Measurements from ENCODE around the gene BTN3A1.
A peak's percentile ranks its signal among the peaks of the same experiment; 100 is the strongest.
"Not testable (repeated sequence)": the region's sequence is repeated elsewhere in the genome, so short reads cannot be mapped to it uniquely, and the experiment has no call there.

BTN3A1 gene

DNA sequence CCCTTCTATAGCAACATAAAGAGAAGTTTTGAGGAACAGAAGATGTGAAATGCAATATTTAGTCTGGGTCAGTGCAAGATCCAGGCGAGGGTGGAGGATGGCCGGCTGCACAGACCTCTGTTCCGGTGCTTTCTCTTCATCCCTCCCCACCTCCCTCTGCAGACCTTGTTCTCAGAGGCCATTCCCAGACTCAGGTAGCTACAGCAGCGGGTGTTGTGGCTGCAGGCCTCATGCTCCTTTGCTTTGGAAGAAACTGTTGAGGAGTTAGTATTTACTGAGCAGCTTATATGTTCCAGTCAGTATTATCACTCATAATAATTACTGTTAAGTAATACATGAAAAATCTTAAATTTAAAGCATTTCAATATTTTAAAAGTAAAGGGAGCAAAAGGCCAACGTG is 39.9 kb downstream of the BTN3A1 start:
- no peak for DNase-seq (ENCODE audit: low read depth)

- DNase-seq (ENCODE audit: low read depth), result no peak
Measured at GRCh38 chr6:26445934-26446667, 44.0 kb downstream of the BTN3A1 start.

GRCh38 chr6:26447257-26447656 is 45.2 kb downstream of the BTN3A1 start:
- DNase-seq (ENCODE audit: low read depth), result no peak

GRCh38 chr6:26450240-26450639 is 48.2 kb downstream of the BTN3A1 start:
- DNase-seq (ENCODE audit: low read depth), result no peak

DNA sequence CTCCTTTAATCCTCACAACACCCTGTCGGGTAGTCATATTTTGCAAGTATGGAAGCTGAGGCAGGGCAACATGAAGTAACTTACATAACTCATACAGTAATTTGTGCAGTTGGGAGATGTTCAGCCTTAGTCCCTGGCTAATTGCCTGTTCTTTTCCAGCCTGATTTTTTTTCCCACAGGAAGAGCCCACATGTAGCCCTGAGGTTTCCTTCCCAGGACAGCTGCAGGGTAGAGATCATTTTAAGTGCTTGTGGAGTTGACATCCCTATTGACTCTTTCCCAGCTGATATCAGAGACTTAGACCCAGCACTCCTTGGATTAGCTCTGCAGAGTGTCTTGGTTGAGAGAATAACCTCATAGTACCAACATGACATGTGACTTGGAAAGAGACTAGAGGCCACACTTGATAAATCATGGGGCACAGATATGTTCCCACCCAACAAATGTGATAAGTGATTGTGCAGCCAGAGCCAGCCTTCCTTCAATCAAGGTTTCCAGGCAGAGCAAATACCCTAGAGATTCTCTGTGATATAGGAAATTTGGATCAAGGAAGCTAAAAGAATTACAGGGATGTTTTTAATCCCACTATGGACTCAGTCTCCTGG is 50.7 kb downstream of the BTN3A1 start:
- no peak for DNase-seq (ENCODE audit: low read depth)

GRCh38 chr6:26454631-26455030 is 52.6 kb downstream of the BTN3A1 start:
- DNase-seq (ENCODE audit: low read depth), result peak; percentile 51

DNA sequence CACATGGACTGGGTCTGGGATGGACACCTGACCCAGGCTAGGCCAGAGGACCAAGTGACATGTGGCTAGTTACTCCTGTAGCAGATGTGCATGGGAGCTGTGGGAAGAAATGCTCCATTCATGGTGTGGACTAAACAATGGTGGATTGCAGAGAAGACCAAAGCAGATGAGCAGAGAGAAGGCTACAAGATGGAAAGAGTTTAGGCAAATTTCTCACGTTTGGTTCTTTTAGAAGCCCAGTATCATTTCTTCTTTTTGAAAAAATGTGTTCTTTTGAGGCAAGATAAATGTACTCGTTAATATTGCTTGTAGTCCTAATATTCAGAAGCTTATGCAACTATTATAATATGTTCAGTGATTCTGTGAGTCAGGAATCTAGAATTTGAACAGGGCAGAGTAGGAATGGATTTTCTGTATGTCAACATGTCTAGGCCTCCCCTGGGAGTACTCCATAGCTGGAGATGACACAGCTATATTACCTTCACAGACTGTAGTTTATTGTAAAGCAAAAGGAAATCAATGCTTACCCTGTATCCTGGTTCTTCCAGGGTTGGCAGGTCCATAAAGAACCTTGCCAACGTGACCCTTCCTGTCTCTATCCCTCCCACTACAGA is 53.4 kb downstream of the BTN3A1 start:
- no peak for DNase-seq (ENCODE audit: low read depth)

- DNase-seq (ENCODE audit: low read depth), result no peak
Measured at GRCh38 chr6:26457264-26457805, 55.3 kb downstream of the BTN3A1 start.

DNA sequence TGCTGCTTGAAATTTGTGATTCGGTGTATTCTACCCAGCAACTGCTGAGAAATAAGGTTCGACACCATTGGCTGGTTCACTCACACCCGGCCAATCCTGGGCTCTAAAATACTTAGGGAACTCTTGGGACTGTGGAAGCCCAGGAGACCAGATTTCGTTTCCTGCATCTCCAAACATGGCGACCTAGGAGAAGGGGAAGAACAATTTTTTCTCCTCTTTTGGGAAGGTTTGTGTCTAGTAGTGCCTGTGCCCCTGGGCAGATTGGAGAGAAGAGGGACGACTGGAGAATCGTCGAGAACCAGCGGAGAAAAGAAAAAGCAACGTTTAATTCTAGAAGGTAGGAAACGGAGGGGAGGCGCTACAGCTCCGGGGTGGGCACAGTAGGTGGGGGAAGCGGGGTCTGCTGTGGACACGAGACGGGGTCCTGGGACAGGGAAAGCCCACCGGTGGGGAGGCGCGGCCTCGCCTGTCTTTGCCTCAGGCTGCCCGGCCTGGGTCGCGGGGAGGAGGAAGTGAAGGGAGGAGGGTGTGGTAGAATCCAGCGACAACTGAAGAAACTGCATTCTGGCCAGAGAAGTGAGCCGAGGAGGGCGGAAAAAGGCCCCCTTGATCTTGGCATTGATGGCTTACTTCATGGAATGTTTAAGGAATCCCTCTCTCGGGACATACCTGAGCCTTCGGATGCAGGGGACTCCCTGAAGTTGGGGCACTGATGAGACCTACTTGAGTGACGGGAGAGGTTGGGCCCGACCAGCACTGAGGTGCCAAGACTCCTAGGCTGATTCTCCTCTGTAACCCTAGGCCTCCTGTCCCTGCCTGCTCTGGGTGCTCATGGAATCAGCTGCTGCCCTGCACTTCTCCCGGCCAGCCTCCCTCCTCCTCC is 56.0 kb downstream of the BTN3A1 start, which contains the start of gene BTN2A1:
TSS of gene BTN2A1 (plus strand) at position 150 of the 883 bp plus-strand sequence. CDS start at position 832, 682 bp downstream.
- DNase-seq (ENCODE audit: low read depth), result peak; percentile 94

GRCh38 chr6:26459023-26459810 is 57.1 kb downstream of the BTN3A1 start:
- DNase-seq (ENCODE audit: low read depth), result no peak

DNA sequence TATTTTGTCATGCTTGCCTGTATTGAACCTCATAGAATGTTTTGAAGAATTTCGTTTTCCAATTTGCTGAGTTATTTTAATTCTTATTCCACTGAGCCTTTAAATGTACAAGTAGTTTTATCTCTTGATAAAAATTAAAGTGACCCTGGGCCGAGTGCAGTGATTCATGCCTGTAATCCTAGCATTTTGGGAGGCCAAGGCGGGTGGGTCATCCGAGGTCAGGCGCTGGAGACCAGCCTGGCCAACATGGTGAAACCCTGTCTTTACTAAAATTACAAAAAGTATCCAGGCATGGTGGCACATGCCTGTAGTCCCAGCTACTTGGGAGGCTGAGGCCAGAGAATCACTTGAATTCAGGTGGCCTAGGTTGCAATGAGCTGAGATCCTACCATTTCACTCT is 59.3 kb downstream of the BTN3A1 start:
- not testable (repeated sequence) for DNase-seq (ENCODE audit: low read depth)

DNA sequence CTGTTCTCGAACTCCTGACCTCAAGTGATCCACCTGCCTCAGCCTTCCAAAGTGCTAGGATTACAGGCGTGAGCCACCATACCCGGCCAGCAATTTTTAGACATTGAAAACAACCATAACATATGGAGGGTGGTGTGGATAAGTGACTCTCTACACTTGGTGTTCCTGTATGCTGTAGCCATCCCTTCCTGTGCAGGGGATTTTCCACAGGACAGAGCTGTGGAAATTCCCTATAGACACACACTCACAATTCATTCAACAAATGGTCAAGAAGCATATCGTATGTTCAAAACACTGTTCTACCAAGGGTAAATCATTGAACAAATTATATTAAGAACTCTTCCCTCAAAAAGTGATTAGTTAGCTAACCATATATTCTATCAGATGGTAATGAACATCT is 61.9 kb downstream of the BTN3A1 start:
- DNase-seq (ENCODE audit: low read depth), result no peak

DNA sequence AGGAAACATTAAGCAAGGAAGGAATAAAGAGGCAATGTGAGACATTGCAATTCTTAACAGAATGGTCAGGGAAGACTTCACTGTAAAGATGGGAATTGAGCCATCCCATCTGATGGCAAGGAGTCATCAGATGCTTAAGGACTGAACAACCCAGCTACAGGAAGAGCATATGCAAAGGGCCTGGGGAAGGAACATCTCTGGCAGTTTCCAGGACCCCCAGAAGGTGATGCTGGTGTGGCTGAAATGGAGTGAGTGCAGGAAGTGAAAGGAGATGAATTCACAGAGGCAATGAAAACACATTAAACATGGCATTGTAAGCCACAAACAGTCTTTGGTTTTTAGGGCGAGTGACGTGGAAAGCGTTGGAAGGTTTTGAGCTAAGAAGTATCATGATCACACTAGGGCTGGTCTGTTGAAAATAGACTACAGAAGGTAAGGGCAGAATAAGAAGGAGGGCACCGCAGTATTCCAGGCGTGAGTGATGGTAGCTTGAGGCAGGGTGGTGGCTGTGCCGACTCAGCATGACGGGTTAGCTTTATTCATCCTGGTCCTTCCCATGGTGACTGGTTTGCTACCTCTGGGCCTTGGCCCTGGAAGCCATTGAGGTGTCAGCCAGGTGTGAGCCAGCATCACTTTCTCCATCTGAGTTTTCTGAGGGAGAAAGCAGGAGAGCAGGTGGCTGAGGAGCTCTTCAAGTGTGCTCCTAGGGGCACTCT is 62.5 kb downstream of the BTN3A1 start:
- no peak for DNase-seq (ENCODE audit: low read depth)
